Esophagus squamous epithelium (tissue), 4 donors: ENCODE data around the gene SFXN5.

ENCODE experiments used
- POLR2A ChIP-seq, 4 donors: fragments of 450-650 bp; IDR thresholded peaks; one replicate each; pipeline ENCODE4 v1.6.1; 2017; ENCODE audit warnings: antibody characterized with exemption in 4 of 4, mild to moderate bottlenecking in 4 of 4, moderate library complexity in 3 of 4
- TF ChIP-seq, protein P1 (sequence below), 6 experiments: fragments of 450-650 bp in 4 of 6; fragments of 200-600 bp in 2 of 6; sonication (generic) in 2 of 6; IDR thresholded peaks; one replicate each; pipeline ENCODE4 v1.5.1; 2016 to 2019; ENCODE audit warnings: antibody characterized with exemption in 6 of 6, mild to moderate bottlenecking in 4 of 6, moderate library complexity in 4 of 6

DNA sequence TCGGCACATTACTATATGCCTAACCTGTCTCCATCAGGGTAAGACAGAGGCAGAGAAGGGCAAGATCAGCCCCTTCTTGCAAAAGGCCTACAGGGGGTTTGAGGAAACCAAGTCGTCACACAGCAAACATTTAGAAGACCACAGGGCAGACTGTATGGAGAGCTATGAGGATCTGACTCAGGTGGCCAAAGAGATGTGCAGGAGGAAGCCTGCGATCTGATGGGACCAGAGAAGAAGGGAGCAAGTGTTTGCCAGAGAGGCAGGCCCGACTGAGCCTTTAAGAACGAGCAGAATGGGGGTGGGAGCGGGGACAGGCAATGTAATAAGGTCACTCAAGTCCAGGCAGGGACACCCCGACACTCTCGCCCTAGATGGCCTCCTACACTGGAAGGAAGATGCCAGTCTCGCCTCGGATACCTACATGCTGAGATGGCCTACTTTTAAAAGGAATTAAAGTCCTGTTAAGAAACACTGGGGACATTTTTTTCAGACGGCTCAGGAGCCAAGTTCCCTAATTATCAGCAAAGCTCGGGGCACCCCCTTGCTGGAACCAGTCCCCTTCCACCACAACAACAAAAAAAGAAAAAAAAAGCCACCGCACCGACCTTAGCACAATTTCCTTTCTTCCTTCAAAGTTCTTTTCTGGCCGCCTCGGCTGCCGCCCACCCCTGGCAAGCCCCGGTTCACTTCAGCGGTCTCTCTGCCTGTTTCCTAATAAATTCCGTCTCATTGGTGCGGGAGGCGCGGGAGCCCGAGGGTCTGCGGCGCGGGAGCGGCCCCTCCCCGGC lies 1.5 kb downstream of the SFXN5 start:
- TF ChIP-seq, protein P1, sequence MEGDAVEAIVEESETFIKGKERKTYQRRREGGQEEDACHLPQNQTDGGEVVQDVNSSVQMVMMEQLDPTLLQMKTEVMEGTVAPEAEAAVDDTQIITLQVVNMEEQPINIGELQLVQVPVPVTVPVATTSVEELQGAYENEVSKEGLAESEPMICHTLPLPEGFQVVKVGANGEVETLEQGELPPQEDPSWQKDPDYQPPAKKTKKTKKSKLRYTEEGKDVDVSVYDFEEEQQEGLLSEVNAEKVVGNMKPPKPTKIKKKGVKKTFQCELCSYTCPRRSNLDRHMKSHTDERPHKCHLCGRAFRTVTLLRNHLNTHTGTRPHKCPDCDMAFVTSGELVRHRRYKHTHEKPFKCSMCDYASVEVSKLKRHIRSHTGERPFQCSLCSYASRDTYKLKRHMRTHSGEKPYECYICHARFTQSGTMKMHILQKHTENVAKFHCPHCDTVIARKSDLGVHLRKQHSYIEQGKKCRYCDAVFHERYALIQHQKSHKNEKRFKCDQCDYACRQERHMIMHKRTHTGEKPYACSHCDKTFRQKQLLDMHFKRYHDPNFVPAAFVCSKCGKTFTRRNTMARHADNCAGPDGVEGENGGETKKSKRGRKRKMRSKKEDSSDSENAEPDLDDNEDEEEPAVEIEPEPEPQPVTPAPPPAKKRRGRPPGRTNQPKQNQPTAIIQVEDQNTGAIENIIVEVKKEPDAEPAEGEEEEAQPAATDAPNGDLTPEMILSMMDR (IDR thresholded peaks at IDR 0.05): no peak
- no peak for TF ChIP-seq POLR2A (IDR thresholded peaks at IDR 0.05)
